IPS-NIHi7 (cell line): ENCODE measurements around the gene RAB36.
A peak's percentile ranks its signal among the peaks of the same experiment; 100 is the strongest.
"Not testable (repeated sequence)": the region's sequence is repeated elsewhere in the genome, so short reads cannot be mapped to it uniquely, and the experiment has no call there.

Experiments
- DNase-seq: peaks from one replicate; pipeline ENCODE4 v3.0.0; 2012; ENCODE audit warnings: mixed read lengths; ENCODE audit errors: extremely low spot score

RAB36 gene

GRCh38 chr22:23121000-23121421, 24.3 kb upstream of the RAB36 start:
- DNase-seq: no peak

GRCh38 chr22:23121424-23121823, 23.9 kb upstream of the RAB36 start:
- no peak for DNase-seq

GRCh38 chr22:23122216-23122957, 22.9 kb upstream of the RAB36 start:
- DNase-seq: no peak

- DNase-seq: no peak
Measured at GRCh38 chr22:23122992-23123803, 22.1 kb upstream of the RAB36 start.

GRCh38 chr22:23123804-23124254, 21.4 kb upstream of the RAB36 start:
- no peak for DNase-seq

- no peak for DNase-seq
Measured at GRCh38 chr22:23124611-23125511, 20.4 kb upstream of the RAB36 start.

GRCh38 chr22:23125512-23126103, 19.7 kb upstream of the RAB36 start:
- no peak for DNase-seq

- DNase-seq: no peak
Measured at GRCh38 chr22:23126165-23127054, 18.9 kb upstream of the RAB36 start.

- no peak for DNase-seq
Measured at GRCh38 chr22:23127055-23127756, 18.1 kb upstream of the RAB36 start.

- DNase-seq: no peak
Measured at GRCh38 chr22:23127788-23128187, 17.5 kb upstream of the RAB36 start.

GRCh38 chr22:23128269-23129108, 16.8 kb upstream of the RAB36 start:
- DNase-seq: peak; percentile 95

- DNase-seq: no peak
Measured at GRCh38 chr22:23129149-23129548, 16.1 kb upstream of the RAB36 start.

GRCh38 chr22:23130697-23131096, 14.6 kb upstream of the RAB36 start:
- no peak for DNase-seq

GRCh38 chr22:23131931-23132330, 13.3 kb upstream of the RAB36 start:
- DNase-seq: no peak

GRCh38 chr22:23132376-23133091, 12.7 kb upstream of the RAB36 start:
- DNase-seq: no peak

- no peak for DNase-seq
Measured at GRCh38 chr22:23133922-23134321, 11.4 kb upstream of the RAB36 start.

GRCh38 chr22:23136991-23137390, 8.3 kb upstream of the RAB36 start:
- DNase-seq: not testable (repeated sequence)

- DNase-seq: no peak
Measured at GRCh38 chr22:23137468-23137867, 7.8 kb upstream of the RAB36 start.
